Thyroid gland (tissue), 4 donors: ENCODE results near the gene PRB3. TPM values are rescaled to one million over a fixed set of nuclear protein-coding genes. Genes with fewer than 3 reads are reported as not detected.

Experiments
- DNase-seq, 2 donors: peaks; one replicate each; pipeline ENCODE4 v3.0.0-alpha.2; 2019
- H3K27ac ChIP-seq, 3 donors: fragments of 200-600 bp; sonication (generic); 1 replicate in 2 of 3; 2 replicates in 1 of 3; pipeline ENCODE4 v1.5.1; 2016 to 2019; ENCODE audit warnings: mild to moderate bottlenecking in 1 of 3, moderate library complexity in 1 of 3
- H3K27me3 ChIP-seq: fragments of 200-600 bp; sonication (generic); one replicate; pipeline ENCODE4 v1.5.1; 2019
- H3K36me3 ChIP-seq, 2 donors: fragments of 200-600 bp; sonication (generic); one replicate each; pipeline ENCODE4 v1.5.1; 2016 to 2019
- H3K4me1 ChIP-seq, 2 donors: fragments of 200-600 bp; sonication (generic); one replicate each; pipeline ENCODE4 v1.5.1; 2017 to 2019
- H3K4me3 ChIP-seq, 3 donors: fragments of 200-600 bp; sonication (generic); replicated peaks in 1 of 3; 1 replicate in 2 of 3; 2 replicates in 1 of 3; pipeline ENCODE4 v1.5.1; 2016; ENCODE audit warnings: mild to moderate bottlenecking in 1 of 3
- H3K9me3 ChIP-seq: fragments of 200-600 bp; sonication (generic); one replicate; pipeline ENCODE4 v1.5.1; 2017
- CTCF ChIP-seq, 6 experiments: fragments of 200-600 bp in 3 of 6; fragments of 450-650 bp in 3 of 6; sonication (generic) in 3 of 6; IDR thresholded peaks; one replicate each; pipeline ENCODE4 v1.5.1; 2016 to 2019; ENCODE audit warnings: antibody characterized with exemption in 6 of 6, mild to moderate bottlenecking in 2 of 6, inconsistent platforms in 1 of 6, moderate library complexity in 1 of 6
- POLR2A ChIP-seq, 2 donors: fragments of 450-650 bp; IDR thresholded peaks; one replicate each; pipeline ENCODE4 v1.6.1; 2017; ENCODE audit warnings: antibody characterized with exemption in 2 of 2, mild to moderate bottlenecking in 2 of 2, moderate library complexity in 1 of 2
- WGBS, 2 donors: methylation state at CpG; one replicate each; pipeline ENCODE4 v1.1.5; 2017; 5-methylcytosine and 5-hydroxymethylcytosine counted together
- intact Hi-C: fragments of 100-400 bp; cut with DNase I; formaldehyde crosslinking; loops from one replicate; pipeline ENCODE4 v1.15.1; 2023
- total RNA-seq, 4 donors: library from RNA; depleted of rRNA; stranded (reverse); fragments of >200 nt; gene quantifications; one replicate each; pipeline ENCODE4 v1.2.3, GENCODE V29; 2016

PRB3 gene
- not detected for total RNA-seq

GRCh38 chr12:11269607-11270006 lies at the start of gene PRB3:
Gene PRB3 (minus strand): TSS chr12:11269707. CDS start chr12:11269669, 38 bp downstream.
- 84 to 89% methylated on average over 3 of the region's 3 CpGs for WGBS, 2 donors
- Histone ChIP-seq H3K4me1 (no peaks in the 10 kb centered on the region), H3K9me3 (no peaks in the 10 kb centered on the region), H3K4me3 (no peak within 1 kb of the TSS), H3K27me3 (no peaks in the 10 kb centered on the region), H3K36me3 (no peaks in the 10 kb centered on the region), H3K27ac (no peak within 1 kb of the TSS)
- no peak for DNase-seq
- intact Hi-C loops, result no loop called here
- TF ChIP-seq POLR2A (IDR thresholded peaks at IDR 0.05) (no peak), CTCF (IDR thresholded peaks at IDR 0.05) (no peak)

GRCh38 chr12:11310336-11310735 lies 40.8 kb upstream of the PRB3 start, which contains the start of gene PRB4:
Gene PRB4 (minus strand): TSS chr12:11310436. CDS start chr12:11310398, 38 bp downstream.
- 79 to 86% methylated on average over 3 of the region's 3 CpGs for WGBS, 2 donors
- H3K36me3 ChIP-seq, result no peaks in the 10 kb centered on the region
- TF ChIP-seq POLR2A (IDR thresholded peaks at IDR 0.05) (no peak), CTCF (IDR thresholded peaks at IDR 0.05) (no peak)
- no peaks in the 10 kb centered on the region for H3K27me3 ChIP-seq
- H3K4me1 ChIP-seq, result no peaks in the 10 kb centered on the region
- no peak within 1 kb of the TSS for H3K4me3 ChIP-seq
- H3K27ac ChIP-seq, result no peak within 1 kb of the TSS
- intact Hi-C loops, result no loop called here
- H3K9me3 ChIP-seq, result no peaks in the 10 kb centered on the region
- no peak for DNase-seq

DNA sequence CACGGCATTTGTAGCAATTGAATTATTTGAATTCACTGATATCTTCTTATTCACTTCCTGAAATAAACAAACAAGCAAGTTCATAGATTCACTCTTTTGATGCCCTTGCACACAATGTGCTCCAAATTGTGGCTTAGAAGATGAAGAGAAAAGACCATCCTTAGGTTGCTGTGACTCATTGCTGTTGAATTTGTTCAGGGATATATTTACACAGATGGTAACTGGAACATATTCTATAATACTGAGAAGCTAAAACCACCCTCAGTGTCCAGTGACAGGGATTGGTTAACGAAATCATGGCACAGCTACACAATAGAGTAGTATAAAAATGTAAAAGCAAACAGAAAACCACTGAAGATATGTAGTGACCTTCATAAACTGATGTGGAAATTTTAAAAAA lies 37.6 kb upstream of the PRB3 start:
- 86 to 87% methylated on average over 2 of the region's 2 CpGs for WGBS, 2 donors
- TF ChIP-seq CTCF (IDR thresholded peaks at IDR 0.05) (no peak), POLR2A (IDR thresholded peaks at IDR 0.05) (no peak)
- H3K27ac ChIP-seq, result no peak overlapping the region
- intact Hi-C loops, result no loop called here
- no peak for DNase-seq
- no peaks in the 10 kb centered on the region for H3K36me3 ChIP-seq
- H3K27me3 ChIP-seq, result no peaks in the 10 kb centered on the region
- no peak overlapping the region for H3K4me3 ChIP-seq
- no peaks in the 10 kb centered on the region for H3K9me3 ChIP-seq
- H3K4me1 ChIP-seq, result no peaks in the 10 kb centered on the region

GRCh38 chr12:11273449-11273848 lies 3.9 kb upstream of the PRB3 start:
- TF ChIP-seq CTCF (IDR thresholded peaks at IDR 0.05) (no peak), POLR2A (IDR thresholded peaks at IDR 0.05) (no peak)
- H3K36me3 ChIP-seq, result no peaks in the 10 kb centered on the region
- no peaks in the 10 kb centered on the region for H3K4me1 ChIP-seq
- H3K27me3 ChIP-seq, result no peaks in the 10 kb centered on the region
- no peak overlapping the region for H3K27ac ChIP-seq
- no peaks in the 10 kb centered on the region for H3K9me3 ChIP-seq
- intact Hi-C loops, result no loop called here
- no peak overlapping the region for H3K4me3 ChIP-seq
- WGBS, 2 donors, result 75 to 79% methylated on average over 3 of the region's 3 CpGs
- no peak for DNase-seq

DNA sequence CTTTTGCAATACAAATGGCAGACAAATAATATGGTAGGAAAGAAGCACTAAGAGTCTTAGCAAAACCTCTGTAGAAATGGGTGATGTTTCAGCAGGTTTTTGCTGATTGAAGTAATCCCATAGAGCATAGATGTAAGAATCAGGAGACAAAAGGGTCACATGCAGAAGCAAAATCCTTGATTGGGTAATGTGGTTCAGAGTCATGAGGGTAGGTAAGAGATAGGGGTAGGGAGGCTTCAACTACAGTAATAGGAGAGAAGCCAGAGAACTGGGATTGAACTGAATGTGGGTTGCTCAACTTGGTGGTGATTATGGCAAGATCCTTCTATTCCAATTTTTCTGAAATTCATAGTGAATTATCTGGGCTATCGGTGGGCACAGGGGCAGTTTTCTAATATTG lies 5.0 kb downstream of the PRB3 start:
- intact Hi-C loops, result no loop called here
- TF ChIP-seq POLR2A (IDR thresholded peaks at IDR 0.05) (no peak), CTCF (IDR thresholded peaks at IDR 0.05) (no peak)
- DNase-seq, result no peak
- no peaks in the 10 kb centered on the region for H3K4me1 ChIP-seq
- H3K27me3 ChIP-seq, result no peaks in the 10 kb centered on the region
- 100% methylated on average over 1 of the region's 1 CpG for WGBS, 2 donors
- H3K36me3 ChIP-seq, result no peaks in the 10 kb centered on the region
- H3K4me3 ChIP-seq, result no peak overlapping the region
- H3K9me3 ChIP-seq, result no peaks in the 10 kb centered on the region
- H3K27ac ChIP-seq, result no peak overlapping the region
